Heart left ventricle (tissue), 13 donors: ENCODE results near the gene INTS6L.

Experiments
- CTCF ChIP-seq, 12 donors: fragments of 200-600 bp; sonication (generic) in 4 of 12; IDR thresholded peaks; one replicate each; pipeline versions ENCODE4 v1.5.0 to v1.8.0; 2018 to 2022; ENCODE audit warnings: antibody characterized with exemption in 12 of 12, mild to moderate bottlenecking in 5 of 12
- POLR2A ChIP-seq, 2 donors: fragments of 450-650 bp; IDR thresholded peaks; one replicate each; pipeline ENCODE4 v1.6.1; 2017; ENCODE audit warnings: antibody characterized with exemption in 2 of 2, mild to moderate bottlenecking in 2 of 2, moderate library complexity in 2 of 2
- donor health status: ischemic (EF 13 %, LVEDD 7.1; RV severe dilation, severe dysfunction).
- donor health status: DM: no; HTN: yes; CAD: no.
- donor health status: DM: no; HTN: no; CAD: no.
- donor health status: ischemic (EF 25% LVEDD 6.9; RV normal size, moderate dysfunction).
- donor health status: ischemic (EF 25% LVEDD 5.7; RV mildly dilated, moderate dysfunction).
- donor health status: ischemic (EF 35%, LVEDD 5.7; RV mildly dilated, moderate dysfunction).
- donor health status: nonischemic (EF 11% LVEDD 7.7; RV severe dilation, severe dysfunction).
- donor health status: DM: yes; HTN: yes; CAD: no.
- donor health status: PGD.
- donor health status: ischemic (EF 29% LVEDD 5.4; RV normal size, mild dysfunction).
- donor health status: nonischemic (EF 23%, LVEDD 6.1; RV moderate dilation, normal function).

GRCh38 chrX:135572436-135572835 is 52.0 kb downstream of the INTS6L start:
- TF ChIP-seq CTCF (IDR thresholded peaks at IDR 0.05) (peak in 11 of 12 donors; percentile 18 to 52 (median 34)), POLR2A (IDR thresholded peaks at IDR 0.05) (no peak)
